Measurements from ENCODE around the gene PAK4.
"Not testable (repeated sequence)": the region's sequence is repeated elsewhere in the genome, so short reads cannot be mapped to it uniquely, and the experiment has no call there.

PAK4 gene

DNA sequence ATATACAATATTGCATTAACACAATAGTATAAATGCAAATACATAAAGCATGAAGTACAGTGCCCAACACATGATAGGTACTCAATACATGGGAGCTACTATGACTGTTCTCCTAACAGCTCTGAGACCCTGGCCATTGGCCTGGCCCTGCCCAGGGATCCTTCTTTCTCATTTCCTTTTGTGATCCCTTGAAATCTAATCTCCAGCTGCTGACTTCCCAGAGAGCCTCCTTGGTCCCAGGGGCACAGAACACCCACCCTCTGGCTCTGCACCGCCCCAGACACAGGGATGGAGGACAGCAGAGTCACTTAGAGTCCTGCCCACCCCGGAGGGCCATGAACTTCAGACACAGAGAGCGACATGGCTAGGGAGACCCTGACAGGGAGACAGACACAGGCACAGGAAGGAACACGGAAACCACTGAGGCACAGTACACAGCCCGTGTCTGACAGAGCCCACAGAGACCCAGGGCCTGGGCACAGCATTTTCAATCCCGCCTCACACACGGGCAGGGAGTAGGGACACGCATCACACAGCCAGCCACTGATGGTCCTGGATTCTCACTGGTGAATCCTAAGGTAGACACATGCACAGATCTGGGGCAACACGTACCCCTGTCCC is 82.7 kb downstream of the PAK4 start:
- no peak for DNase-seq

DNA sequence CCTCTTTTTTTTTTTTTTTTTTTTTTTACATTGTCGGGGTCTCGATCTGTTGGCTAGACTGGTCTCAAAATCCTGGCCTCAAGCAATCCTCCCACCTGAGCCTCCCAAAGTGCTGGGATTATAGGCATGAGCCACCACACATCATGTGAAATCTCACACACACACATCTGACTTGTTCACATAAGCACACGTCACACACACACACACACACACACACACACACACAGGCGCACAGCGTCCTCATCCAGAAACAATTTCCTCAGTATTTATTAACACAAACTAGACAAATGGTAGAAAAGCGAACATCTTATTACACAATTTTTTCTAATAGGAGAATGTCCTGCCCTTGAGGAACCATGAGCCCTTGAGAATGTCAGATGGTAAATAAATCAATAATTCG is 83.6 kb downstream of the PAK4 start:
- DNase-seq, result no peak

DNA sequence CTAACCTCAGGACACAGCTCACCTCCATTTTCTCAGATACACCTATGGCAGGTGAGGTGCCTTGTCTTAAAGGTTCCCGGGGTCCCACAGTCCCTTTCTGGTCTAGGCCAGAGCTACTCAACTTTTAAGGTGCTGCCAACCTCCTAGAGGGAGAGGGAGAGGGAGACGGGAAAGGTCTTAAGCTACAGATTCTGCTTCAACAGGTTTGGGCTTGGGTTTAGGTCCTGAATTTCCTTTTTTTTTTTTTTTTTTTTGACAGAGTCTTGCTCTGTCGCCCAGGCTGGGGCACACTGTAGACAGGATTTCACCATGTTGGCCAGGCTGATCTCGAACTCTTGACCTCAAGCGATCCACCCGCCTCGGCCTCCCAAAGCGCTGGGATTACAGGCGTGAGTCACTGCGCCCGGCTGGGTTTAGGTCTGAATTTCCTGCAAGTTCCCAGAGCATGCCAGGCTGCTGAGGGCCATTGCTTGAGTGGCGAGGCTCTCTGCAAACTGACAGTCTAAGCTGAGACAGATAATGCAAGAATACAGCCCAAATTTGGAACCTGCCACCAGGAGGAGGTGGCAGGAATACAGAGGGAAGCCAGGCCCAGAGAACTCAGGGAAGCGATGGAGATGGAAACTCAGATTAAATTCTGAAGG is 86.3 kb downstream of the PAK4 start:
- no peak for DNase-seq

DNA sequence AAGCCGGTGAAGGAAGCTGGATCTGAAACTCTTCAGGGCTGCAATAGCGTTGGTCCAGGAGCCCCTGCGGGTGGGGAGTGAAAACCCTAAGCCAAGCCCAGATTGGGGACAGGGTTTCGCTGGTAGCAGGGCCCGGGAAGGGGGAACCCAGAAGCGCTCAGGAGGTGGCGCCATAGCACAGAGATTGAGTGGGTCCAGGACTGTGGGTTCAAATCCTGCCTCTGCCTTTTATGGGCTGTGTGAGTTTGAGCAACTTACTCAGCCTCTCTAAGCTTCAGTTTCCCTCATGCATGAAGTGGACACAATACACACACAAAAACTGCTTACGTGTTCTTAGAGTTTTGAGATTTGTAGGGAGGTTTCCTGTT is 86.8 kb downstream of the PAK4 start:
- DNase-seq, result peak; percentile 8

DNA sequence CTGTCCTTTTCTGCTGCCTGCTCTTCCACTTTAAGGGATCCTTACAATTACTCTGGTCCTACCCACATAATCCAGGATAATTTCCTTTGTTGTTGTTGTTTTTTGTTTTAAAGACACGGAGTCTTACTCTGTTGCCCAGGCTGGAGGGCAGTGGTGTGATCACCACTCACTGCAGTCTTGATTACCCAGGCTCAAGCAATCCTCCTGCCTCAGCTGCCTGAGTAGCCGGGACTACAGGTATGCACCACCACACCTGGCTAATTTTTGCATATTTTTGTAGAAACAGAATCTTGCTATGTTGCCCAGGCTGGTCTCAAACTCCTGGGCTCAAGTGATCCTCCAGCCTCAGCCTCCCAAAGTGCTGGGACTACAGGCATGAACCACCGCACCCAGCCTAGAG is 89.7 kb downstream of the PAK4 start:
- DNase-seq, result not testable (repeated sequence)

DNA sequence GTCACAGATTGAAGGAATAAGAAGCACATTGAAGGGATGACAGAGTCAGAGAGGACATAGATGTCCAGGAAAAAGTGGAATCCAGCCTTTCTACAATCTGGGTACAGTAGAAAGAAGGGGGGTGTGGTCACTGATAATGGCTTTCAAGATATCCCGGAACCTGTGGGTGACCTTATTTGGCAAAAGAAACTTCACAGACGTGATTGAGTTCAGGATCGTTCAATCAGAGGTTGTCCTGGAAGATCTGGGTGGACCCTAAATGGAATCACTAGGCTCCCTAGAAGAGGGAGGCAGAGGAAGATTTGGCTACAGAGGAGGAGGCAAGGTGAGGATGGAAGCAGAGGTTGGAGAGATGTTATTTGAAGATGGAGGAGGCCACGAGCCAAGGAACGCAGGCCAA is 91.5 kb downstream of the PAK4 start:
- no peak for DNase-seq

DNA sequence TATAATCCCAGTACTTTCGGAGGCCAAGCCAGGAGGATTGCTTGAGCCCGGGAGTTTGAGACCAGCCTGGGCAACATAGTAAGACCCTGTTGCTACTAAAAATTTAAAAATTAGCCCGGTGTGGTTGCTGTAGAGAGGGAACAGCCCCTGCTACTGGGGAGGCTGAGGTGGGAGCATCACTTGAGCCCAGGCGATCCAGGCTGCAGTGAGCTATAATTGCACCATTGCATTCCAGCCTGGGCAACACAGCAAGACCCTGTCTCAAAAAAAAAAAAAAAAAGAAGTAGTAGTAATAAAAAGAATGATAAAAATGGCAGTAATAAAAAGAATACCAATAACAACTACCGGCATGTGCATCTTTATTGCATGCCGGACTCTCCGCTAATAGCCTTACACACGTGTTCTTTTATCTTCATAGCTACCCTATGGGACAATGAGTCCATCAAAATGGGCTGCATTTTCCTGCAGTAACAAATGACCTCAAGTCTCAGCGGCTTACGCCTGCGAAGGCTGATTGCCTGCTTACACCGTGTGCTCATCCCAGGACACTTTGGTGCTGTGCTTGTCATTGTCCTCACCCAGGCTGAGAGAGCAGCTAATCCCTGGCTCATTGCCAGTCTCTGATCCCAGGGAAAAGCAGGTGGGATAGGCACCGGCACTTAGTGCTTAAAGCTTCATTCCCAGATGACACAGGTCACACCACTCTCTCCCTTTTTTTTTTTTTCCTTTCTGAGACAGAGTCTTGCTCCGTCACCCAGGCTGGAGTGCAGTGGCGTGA is 92.8 kb downstream of the PAK4 start:
- no peak for DNase-seq

DNA sequence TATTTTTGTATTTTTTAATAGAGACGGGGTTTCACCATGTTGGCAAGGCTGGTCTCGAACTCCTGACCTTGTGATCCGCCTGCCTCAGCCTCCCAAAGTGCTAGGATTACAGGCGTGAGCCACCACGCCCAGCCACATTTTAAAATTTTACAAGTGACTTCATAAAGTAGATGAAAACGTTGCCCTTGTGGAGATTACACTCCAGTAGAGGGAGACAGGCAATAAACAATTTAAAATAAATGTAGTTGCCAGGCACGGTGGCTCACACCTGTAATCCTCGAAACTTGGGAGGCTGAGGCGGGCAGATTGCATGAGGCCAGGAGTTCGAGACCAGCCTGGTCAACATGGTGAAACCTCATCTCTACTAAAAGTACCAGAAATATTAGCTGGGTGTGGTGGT is 93.5 kb downstream of the PAK4 start:
- DNase-seq, result not testable (repeated sequence)

DNA sequence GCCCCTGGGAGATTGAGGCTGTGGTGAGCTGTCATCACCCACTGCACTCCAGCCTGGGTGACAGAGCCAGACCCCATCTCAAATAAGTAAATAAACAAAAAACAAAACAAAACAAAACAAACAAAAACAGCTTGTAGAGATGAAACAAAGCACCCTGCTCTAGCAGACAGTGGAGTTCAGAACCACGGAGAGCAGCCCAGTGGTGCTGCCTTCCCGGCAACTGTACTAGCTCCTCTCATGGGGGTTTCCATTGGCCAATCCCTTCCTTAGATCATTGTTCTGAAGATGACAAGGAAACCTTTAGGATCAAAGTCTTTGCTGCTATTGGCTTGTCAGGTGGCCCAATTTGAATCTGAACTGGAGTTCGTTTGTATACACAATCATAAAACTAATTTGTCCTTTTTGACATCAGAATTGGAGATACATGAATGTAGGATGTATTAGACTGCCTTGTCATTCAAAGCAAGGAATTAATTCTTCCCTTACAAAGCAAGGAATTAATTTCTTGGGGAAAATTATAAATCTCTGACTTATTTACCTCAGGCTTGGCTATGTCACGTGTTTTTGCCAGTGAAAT is 98.2 kb downstream of the PAK4 start:
- no peak for DNase-seq

DNA sequence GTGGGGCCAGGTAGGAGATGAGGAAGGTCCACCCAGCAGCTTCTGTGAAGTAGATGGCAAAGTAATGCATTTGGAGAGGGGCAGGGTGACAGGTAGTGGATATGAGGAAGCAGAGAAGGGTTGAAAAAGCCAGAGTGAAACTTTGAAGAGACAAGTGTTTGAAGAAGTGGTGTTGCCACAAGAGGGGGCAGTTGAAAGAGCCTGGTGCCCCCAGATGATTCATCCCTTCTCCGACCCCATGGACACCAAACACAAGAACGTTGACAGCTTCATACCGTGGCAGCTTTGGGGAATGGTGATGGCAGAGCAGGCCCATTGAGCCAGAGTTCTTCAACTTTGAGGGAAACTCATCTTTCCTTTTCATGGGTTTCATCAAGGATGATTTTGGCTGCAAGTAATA is 99.3 kb downstream of the PAK4 start:
- DNase-seq, result no peak

Data from fibroblast of skin of scalp (primary cell).